NCI-H345 treated with DMSO at 0.1 percent for 48 hours (cell line): Measurements from ENCODE around the gene HECTD1.
"Not testable (repeated sequence)": the region's sequence is repeated elsewhere in the genome, so short reads cannot be mapped to it uniquely, and the experiment has no call there.

Source experiments
- DNase-seq: peaks from one replicate; lab custom pipeline; 2025; ENCODE audit not compliant: unreplicated experiment; lab: John Stamatoyannopoulos, UW

The HECTD1 gene

DNA sequence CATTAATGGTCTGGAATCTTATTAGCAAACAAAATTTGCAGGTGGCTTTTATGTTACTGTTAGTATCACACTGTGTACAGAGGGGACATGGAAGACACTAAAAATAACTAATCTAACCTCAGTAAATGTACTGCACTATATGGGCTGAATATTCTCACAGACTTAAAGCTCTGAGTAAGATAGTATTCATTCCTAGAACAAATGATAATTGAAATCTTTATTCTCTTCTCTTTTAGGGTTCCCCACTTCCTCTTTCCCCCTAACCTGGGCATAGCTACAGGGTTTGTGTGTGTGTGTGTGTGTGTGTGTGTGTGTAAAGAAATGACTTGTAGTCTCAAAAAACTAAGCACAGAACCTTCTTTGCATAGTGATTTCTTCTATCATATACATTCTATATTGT lies 21.4 kb upstream of the HECTD1 start:
- no peak for DNase-seq

- DNase-seq = no peak
Observed at GRCh38 chr14:31228533-31228932, 20.9 kb upstream of the HECTD1 start.

DNA sequence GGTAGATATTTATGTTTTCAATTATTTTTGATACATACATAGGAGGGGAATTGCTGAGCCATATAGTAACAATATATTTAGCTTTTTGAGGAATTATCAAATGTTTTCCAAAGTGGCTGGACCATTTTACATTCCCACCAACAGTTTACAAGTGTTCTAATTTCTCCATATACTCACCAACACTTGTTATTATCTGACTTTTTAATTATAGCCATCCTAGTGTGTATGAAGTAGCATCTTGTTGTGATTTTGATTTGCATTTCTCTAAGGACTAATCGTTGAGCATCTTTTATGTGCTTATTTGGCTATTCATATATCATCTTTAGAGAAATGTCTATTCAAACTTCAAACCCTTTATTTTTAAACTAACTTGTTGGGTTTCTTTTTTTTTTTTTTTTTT lies 17.2 kb upstream of the HECTD1 start:
- no peak for DNase-seq

GRCh38 chr14:31223331-31223730 lies 15.7 kb upstream of the HECTD1 start:
- no peak for DNase-seq

- no peak for DNase-seq
Observed at GRCh38 chr14:31222834-31223233, 15.2 kb upstream of the HECTD1 start.

- no peak for DNase-seq
Observed at GRCh38 chr14:31221266-31221665, 13.7 kb upstream of the HECTD1 start.

- DNase-seq = no peak
Observed at GRCh38 chr14:31219169-31219568, 11.6 kb upstream of the HECTD1 start.

DNA sequence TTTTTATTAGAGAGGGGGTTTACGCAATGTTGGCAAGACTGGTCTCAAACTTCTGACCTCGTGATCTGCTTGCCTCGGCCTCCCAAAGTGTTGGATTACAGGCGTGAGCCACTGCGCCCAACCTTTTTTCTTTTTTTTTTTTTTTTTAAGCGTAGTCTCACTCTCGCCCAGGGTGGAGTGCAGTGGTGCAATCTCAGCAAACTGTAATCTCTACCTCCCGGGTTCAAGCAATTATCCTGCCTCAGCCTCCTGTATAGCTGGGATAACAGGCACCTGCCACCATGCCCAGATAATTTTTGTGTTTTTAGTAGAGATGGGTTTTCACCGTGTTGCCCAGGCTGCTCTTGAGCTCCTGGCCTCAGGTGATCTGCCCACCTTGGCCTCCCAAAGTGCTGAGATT lies 8.8 kb upstream of the HECTD1 start:
- no peak for DNase-seq

DNA sequence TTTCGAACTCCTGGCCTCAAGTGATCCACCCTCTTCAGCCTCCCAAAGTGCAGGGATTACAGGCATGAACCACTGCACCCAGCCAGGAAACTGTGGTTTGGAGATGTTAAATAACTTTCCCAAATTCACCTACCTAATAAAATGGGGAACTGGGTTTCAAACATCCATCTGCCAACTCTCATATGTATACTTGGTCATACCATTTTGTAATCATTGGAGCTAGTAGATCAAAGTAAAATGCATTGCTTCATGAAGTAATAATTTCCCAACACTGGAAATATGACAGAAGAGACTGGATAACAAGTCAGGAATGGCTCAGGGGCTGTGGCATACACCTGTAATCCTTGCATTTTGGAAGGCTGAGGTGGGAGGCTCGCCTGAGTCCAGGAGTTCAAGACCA lies 5.3 kb upstream of the HECTD1 start:
- no peak for DNase-seq

DNA sequence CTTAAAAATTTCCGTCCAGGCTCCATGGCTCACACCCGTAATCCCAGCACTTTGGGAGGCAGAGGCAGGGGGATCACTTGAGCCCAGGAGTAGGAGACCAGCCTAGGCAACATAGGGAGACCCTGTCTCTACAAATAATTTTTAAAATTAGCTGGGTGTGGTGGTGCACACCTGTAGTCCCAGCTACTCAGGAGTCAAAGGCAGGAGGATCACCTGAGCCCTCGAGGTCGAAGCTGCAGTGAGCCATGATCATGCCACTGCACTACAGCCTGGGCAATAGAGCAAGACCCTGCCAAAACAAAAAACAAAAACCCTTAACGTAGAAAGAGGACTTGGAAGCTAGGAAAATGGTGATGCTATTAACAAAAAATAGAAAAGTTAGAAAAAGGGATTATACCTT lies 2.0 kb upstream of the HECTD1 start:
- no peak for DNase-seq

GRCh38 chr14:31208546-31209424 lies 1.2 kb upstream of the HECTD1 start:
- DNase-seq = no peak

GRCh38 chr14:31207287-31207754 lies 272 bp downstream of the HECTD1 start:
- DNase-seq = no peak

DNA sequence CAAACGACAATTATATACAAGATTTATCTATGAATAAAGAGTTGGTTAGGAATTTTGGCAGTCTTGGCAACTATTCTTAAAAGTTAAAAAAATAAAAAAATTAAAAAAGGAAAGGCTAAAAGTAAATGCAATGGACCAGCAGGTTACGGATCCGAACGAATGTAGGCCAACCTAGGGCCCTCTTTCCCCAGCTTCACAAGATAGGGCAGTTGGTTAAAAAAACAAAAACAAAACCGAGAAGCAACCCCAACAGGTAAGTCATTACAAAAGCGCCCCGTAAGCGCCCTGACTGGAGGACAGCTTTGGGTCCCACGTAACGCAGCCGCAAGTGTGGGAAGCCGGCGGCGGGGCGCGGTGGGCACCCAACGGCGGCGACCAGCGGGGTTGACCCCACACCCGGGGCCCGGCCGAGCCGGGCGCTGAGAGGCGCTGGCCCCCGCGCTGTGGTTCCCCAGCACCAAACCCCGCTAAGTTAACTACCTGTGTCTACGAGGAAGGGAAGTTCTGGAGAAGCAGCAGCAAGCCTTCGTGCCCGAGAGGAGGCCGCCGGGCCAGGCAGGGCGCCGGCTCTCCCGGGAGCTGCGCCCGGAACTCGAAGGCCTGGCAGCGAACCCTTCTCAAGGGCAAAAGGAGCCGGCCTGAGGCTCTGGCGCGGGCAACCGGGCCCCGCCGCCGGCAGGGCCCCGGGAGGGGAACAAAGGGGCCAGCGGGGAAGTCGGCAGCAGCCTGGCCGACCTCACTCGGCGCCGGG lies 882 bp downstream of the HECTD1 start:
- no peak for DNase-seq

GRCh38 chr14:31205681-31206535 lies 1.7 kb downstream of the HECTD1 start:
- no peak for DNase-seq

DNA sequence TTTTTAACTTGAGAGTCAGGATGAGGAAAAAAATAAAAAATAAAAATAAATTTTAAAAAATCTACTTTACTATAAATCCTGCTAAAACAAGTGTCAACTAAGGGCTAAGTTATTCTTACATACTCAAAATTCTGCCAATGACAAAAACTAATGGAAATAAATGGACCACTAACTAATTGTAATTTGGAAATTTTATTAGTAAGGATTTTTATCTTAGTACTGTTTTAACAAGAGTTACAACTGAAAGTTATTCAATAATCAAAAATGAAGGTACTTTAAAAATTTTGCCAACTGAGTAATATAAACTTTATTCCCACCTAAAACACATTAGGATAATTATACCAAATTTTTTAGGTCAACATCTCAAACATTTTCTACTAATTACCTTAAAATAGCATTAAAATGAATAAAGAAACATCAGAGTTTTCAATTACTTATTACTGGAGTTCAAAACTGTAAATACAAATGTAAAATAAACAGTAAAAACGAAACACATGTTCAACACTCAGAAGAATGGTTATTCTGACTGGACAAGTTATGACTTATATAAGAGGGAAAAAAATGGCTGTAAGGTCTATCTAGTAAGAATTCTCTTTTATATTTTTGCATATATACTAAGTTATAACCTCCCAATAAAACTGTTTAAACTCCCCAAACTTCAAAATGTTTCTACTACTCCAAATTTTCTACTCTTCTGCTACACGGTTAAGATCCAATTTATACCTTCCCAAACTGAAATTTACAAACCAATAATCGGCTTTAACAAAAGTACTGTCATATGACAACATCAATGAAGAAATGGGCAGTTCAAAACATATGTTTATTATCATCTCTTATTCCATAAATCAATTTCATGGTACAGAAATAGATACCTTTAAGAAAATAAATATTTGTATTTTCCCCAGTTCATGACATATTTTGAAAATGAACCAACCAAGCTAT lies 2.7 kb downstream of the HECTD1 start:
- DNase-seq = no peak

DNA sequence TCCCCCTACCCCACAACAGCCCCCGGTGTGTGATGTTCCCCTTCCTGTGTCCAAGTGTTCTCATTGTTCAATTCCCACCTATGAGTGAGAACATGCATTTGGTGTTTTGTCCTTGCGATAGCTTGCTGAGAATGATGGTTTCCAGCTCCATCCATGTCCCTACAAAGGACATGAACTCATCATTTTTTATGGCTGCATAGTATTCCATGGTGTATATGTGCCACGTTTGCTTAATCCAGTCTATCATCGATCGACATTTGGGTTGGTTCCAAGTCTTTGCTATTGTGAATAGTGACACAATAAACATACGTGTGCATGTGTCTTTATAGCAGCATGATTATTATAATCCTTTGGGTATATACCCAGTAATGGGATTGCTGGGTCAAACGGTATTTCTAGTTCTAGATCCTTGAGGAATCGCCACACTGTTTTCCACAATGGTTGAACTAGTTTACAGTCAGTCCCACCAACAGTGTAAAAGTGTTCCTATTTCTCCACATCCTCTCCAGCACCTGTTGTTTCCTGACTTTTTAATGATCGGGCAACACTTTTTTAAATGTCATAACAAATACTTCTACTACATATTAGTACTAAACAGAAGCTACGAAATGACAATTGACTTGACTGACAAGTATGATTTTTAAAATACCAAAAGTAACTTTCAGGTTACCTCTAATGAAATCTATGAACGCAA lies 3.5 kb downstream of the HECTD1 start:
- not testable (repeated sequence) for DNase-seq

GRCh38 chr14:31203414-31203742 lies 4.2 kb downstream of the HECTD1 start:
- no peak for DNase-seq

GRCh38 chr14:31201111-31201510 lies 6.5 kb downstream of the HECTD1 start:
- DNase-seq = no peak

DNA sequence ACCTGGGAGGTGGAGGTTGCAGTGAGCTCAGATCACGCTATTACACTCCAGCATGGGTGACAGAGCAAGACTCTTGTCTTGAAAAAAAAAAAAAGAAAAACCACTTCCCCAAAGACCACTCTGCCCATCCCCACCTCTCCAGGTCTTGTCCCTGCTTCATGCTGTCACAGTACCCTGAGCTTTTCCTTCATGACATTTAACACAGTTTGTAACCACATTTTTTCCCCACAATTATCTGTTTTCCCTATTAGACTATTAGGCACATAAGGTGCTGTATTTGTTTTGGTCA lies 6.9 kb downstream of the HECTD1 start:
- no peak for DNase-seq

- no peak for DNase-seq
Observed at GRCh38 chr14:31197671-31198070, 9.9 kb downstream of the HECTD1 start.
